ENCODE results near the gene PLEKHH3. TPM values are rescaled to one million over a fixed set of nuclear protein-coding genes. Genes with fewer than 3 reads are reported as not detected.

Gene PLEKHH3
- total RNA-seq (ENCODE audit: low replicate concordance), result 3.4 and 22.8 TPM in 2 replicates

GRCh38 chr17:42676424-42677011 is at the start of gene PLEKHH3:
Gene PLEKHH3, minus strand, starts transcription at chr17:42676994. Its CDS starts 431 bp downstream, at chr17:42676563.
- H4K20me1 ChIP-seq (ENCODE audit: low read depth), result peaks cover 42% of the 10 kb centered on the region
- H3K4me1 ChIP-seq, result peaks cover 40% of the 10 kb centered on the region
- peaks cover 7% of the 10 kb centered on the region for H3K27me3 Mint-ChIP-seq (ENCODE audit: insufficient read depth, low read depth)

GRCh38 chr17:42725143-42725542 is 48.3 kb upstream of the PLEKHH3 start:
- H3K27me3 Mint-ChIP-seq (ENCODE audit: insufficient read depth, low read depth), result no peaks in the 10 kb centered on the region
- no peak for DNase-seq (ENCODE audit: low spot score)
- H3K27ac Mint-ChIP-seq, result no peak overlapping the region
- no peaks in the 10 kb centered on the region for H3K9me3 Mint-ChIP-seq
- Histone ChIP-seq H3K4me3 (no peak overlapping the region), H3K9me3 (ENCODE audit: low read depth) (no peaks in the 10 kb centered on the region), H3K9ac (no peak overlapping the region), H4K20me1 (ENCODE audit: low read depth) (no peaks in the 10 kb centered on the region), H3K27me3 (no peaks in the 10 kb centered on the region), H3K4me2 (no peak overlapping the region), H3K27ac (no peak overlapping the region), H3K4me1 (no peaks in the 10 kb centered on the region), H3F3A (ENCODE audit: low read depth) (peaks cover 10% of the 10 kb centered on the region), H2AFZ (replicated peaks) (no peak overlapping the region), H3K79me2 (ENCODE audit: low read depth) (no peaks in the 10 kb centered on the region), H3K36me3 (peaks cover 8% of the 10 kb centered on the region)
- TF ChIP-seq EZH2 (IDR thresholded peaks at IDR 0.05) (no peak), EZH2phosphoT487 (IDR thresholded peaks at IDR 0.05) (no peak), CTCF (IDR thresholded peaks at IDR 0.05) (no peak)
- H3K4me3 Mint-ChIP-seq, result no peak overlapping the region
- H3K36me3 Mint-ChIP-seq, result peaks cover 14% of the 10 kb centered on the region
- H3K4me1 Mint-ChIP-seq, result no peaks in the 10 kb centered on the region

More at GRCh38 chr17:42676424-42677011, at the start of gene PLEKHH3:
- H3K27me3 ChIP-seq, result peaks cover 55% of the 10 kb centered on the region
- H3K4me2 ChIP-seq, result peak within 1 kb of the TSS; percentile 95
- H3K9ac ChIP-seq, result no peak within 1 kb of the TSS
- peak; percentile 30 for TF ChIP-seq CTCF (IDR thresholded peaks at IDR 0.05)
- no peak for TF ChIP-seq EZH2 (IDR thresholded peaks at IDR 0.05)
- peaks cover 55% of the 10 kb centered on the region for H3F3A ChIP-seq (ENCODE audit: low read depth)
- peaks cover 11% of the 10 kb centered on the region for H3K79me2 ChIP-seq (ENCODE audit: low read depth)
- H3K36me3 Mint-ChIP-seq, result peaks cover 4% of the 10 kb centered on the region
- peak; percentile 73 for DNase-seq (ENCODE audit: low spot score)
- peaks cover 37% of the 10 kb centered on the region for H3K4me1 Mint-ChIP-seq
- no peaks in the 10 kb centered on the region for H3K9me3 Mint-ChIP-seq
- H3K27ac Mint-ChIP-seq, result peak within 1 kb of the TSS; percentile 98
- H3K4me3 ChIP-seq, result peak within 1 kb of the TSS; percentile 70
- peak within 1 kb of the TSS; percentile 67 for H2AFZ ChIP-seq (replicated peaks)
- H3K27ac ChIP-seq, result no peak within 1 kb of the TSS
- peak within 1 kb of the TSS; percentile 93 for H3K4me3 Mint-ChIP-seq
- no peaks in the 10 kb centered on the region for H3K36me3 ChIP-seq
- H3K9me3 ChIP-seq (ENCODE audit: low read depth), result no peaks in the 10 kb centered on the region

GRCh38 chr17:42723636-42724035 is 46.8 kb upstream of the PLEKHH3 start:
- peaks cover 14% of the 10 kb centered on the region for H3K36me3 Mint-ChIP-seq
- Histone ChIP-seq H3K9me3 (ENCODE audit: low read depth) (no peaks in the 10 kb centered on the region), H2AFZ (replicated peaks) (no peak overlapping the region), H3K36me3 (peaks cover 6% of the 10 kb centered on the region), H3K4me2 (no peak overlapping the region), H3K4me3 (no peak overlapping the region), H3K27me3 (no peaks in the 10 kb centered on the region), H3K4me1 (no peaks in the 10 kb centered on the region), H3F3A (ENCODE audit: low read depth) (peaks cover 10% of the 10 kb centered on the region), H3K27ac (no peak overlapping the region), H4K20me1 (ENCODE audit: low read depth) (no peaks in the 10 kb centered on the region), H3K9ac (no peak overlapping the region), H3K79me2 (ENCODE audit: low read depth) (no peaks in the 10 kb centered on the region)
- no peak for DNase-seq (ENCODE audit: low spot score)
- TF ChIP-seq CTCF (IDR thresholded peaks at IDR 0.05) (no peak), EZH2 (IDR thresholded peaks at IDR 0.05) (no peak), EZH2phosphoT487 (IDR thresholded peaks at IDR 0.05) (no peak)
- H3K4me1 Mint-ChIP-seq, result no peaks in the 10 kb centered on the region
- no peaks in the 10 kb centered on the region for H3K27me3 Mint-ChIP-seq (ENCODE audit: insufficient read depth, low read depth)
- no peak overlapping the region for H3K27ac Mint-ChIP-seq
- H3K9me3 Mint-ChIP-seq, result no peaks in the 10 kb centered on the region
- no peak overlapping the region for H3K4me3 Mint-ChIP-seq
